Gastroesophageal sphincter (tissue), 3 donors: ENCODE data around the gene WNK2.

Source experiments
- POLR2A ChIP-seq, 2 donors: fragments of 450-650 bp; IDR thresholded peaks; one replicate each; pipeline ENCODE4 v1.6.1; 2017; ENCODE audit warnings: antibody characterized with exemption in 2 of 2, mild to moderate bottlenecking in 2 of 2, moderate library complexity in 1 of 2
- POLR2AphosphoS5 ChIP-seq: sonication (generic); formaldehyde crosslinking; IDR thresholded peaks from one replicate; pipeline ENCODE4 v1.6.1; 2017; ENCODE audit warnings: antibody characterized with exemption
- TF ChIP-seq, protein P1 (sequence below), 4 experiments: fragments of 200-600 bp in 2 of 4; fragments of 450-650 bp in 2 of 4; sonication (generic) in 1 of 4; IDR thresholded peaks; one replicate each; pipeline ENCODE4 v1.5.1; 2017 to 2019; ENCODE audit warnings: antibody characterized with exemption in 4 of 4, mild to moderate bottlenecking in 2 of 4, moderate library complexity in 2 of 4

DNA sequence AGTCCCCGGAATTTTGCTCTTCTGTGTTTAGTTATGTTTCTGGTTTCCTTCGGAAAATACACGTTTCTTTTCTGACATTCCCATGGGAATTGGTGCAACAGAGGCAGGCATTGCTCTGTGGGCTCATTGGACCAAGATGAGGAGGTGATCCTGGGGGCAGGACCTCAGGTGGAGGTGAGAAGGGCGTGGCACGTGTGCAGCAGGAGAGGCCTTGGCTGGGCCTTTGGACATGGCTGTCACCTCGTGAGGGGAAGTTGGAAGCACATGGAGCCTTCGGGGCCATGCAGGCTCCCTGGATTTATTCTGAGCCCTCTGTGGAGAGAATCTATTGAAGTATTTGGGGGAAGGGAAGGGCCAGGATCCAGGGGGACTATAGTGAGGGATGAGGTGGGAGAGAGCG lies 44.5 kb downstream of the WNK2 start:
- TF ChIP-seq, protein P1, sequence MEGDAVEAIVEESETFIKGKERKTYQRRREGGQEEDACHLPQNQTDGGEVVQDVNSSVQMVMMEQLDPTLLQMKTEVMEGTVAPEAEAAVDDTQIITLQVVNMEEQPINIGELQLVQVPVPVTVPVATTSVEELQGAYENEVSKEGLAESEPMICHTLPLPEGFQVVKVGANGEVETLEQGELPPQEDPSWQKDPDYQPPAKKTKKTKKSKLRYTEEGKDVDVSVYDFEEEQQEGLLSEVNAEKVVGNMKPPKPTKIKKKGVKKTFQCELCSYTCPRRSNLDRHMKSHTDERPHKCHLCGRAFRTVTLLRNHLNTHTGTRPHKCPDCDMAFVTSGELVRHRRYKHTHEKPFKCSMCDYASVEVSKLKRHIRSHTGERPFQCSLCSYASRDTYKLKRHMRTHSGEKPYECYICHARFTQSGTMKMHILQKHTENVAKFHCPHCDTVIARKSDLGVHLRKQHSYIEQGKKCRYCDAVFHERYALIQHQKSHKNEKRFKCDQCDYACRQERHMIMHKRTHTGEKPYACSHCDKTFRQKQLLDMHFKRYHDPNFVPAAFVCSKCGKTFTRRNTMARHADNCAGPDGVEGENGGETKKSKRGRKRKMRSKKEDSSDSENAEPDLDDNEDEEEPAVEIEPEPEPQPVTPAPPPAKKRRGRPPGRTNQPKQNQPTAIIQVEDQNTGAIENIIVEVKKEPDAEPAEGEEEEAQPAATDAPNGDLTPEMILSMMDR (IDR thresholded peaks at IDR 0.05): no peak
- TF ChIP-seq POLR2A (IDR thresholded peaks at IDR 0.05): no peak
- TF ChIP-seq POLR2AphosphoS5: no peak
